ENCODE measurements around the gene SOAT2.

The SOAT2 gene

DNA sequence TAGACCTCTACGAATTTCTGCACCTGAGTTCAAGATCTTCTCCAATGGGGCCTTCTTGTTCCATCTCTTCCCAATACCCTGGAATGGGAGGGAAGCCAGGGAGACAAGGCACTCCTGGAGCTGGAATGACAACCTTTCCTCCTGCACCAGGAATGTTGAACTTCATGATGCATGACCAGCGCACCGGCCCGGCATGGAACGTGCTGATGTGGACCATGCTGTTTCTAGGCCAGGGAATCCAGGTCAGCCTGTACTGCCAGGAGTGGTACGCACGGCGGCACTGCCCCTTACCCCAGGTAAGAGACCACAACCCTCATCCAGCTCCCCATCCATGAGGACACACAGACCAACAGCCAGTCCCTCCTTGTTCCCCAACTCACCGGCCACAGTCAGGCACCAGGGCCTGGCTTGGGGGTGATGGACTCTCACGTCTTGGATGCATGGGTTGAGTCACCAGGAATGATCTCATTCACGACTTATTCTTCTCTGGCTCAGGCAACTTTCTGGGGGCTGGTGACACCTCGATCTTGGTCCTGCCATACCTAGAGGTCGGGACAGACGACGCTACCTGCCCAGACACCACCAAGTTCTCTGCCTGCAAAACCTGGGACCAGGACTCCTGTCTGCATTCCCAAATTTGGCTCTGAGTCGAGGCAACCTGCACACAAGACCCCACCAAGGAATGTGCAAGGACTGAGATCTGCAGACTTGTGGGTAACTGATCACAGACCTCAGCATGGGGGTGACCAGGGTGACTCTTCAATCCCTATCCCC, 20.5 kb downstream of the SOAT2 start:
- no peaks in the 10 kb centered on the region for H3K27me3 ChIP-seq (ENCODE audit: control insufficient read depth, insufficient read depth, low read length)
- H3K4me3 ChIP-seq (ENCODE audit: low read length): no peak overlapping the region
- H3K36me3 ChIP-seq (ENCODE audit: control insufficient read depth, insufficient read depth, low read length): no peaks in the 10 kb centered on the region
- no peaks in the 10 kb centered on the region for H3K4me1 ChIP-seq (ENCODE audit: control insufficient read depth, insufficient read depth, low read length)
- H3K9ac ChIP-seq (ENCODE audit: low read length): no peak overlapping the region
- H3K9me3 ChIP-seq (ENCODE audit: control insufficient read depth, low read length): no peaks in the 10 kb centered on the region

DNA sequence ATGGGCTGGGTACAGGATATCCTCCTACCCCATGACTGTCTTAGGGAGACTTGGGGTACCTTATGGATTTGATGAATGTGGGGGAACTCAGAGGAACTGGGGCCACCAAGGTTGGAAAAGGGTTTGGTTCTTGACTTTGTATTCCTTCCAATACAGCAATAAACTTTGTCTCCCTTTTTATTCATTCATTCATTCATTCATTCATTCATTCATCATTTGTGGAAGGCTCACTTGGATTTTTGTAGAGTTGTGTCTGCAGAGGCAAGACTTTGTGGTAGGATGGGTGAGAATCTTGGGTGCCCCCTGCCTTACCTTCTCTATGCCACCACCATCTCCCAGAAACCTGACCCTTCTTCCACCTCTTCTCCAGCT, 21.1 kb downstream of the SOAT2 start:
- H3K4me3 ChIP-seq (ENCODE audit: low read length): no peak overlapping the region
- no peaks in the 10 kb centered on the region for H3K36me3 ChIP-seq (ENCODE audit: control insufficient read depth, insufficient read depth, low read length)
- H3K9me3 ChIP-seq (ENCODE audit: control insufficient read depth, low read length): no peaks in the 10 kb centered on the region
- H3K27me3 ChIP-seq (ENCODE audit: control insufficient read depth, insufficient read depth, low read length): no peaks in the 10 kb centered on the region
- H3K4me1 ChIP-seq (ENCODE audit: control insufficient read depth, insufficient read depth, low read length): no peaks in the 10 kb centered on the region
- no peak overlapping the region for H3K9ac ChIP-seq (ENCODE audit: low read length)

DNA sequence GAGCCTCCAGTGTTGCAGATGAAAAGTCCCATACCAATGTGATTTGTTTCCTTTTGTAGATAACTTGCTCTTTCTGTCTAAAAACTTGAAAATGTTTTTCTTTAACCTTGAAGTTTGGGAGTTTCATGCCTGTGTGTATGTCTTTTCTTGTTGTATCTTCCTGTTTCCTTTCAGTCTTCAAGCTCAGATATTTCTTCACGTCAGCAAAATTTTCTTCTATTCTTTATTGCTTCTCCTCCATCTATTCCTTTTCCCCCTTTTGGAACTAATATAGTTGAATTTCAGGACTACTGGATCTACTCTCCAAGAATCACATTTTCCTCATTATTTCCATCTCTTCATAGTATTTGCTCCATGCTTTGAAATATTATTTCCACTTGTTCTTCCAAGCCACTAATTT, 23.9 kb downstream of the SOAT2 start:
- no peaks in the 10 kb centered on the region for H3K9me3 ChIP-seq (ENCODE audit: control insufficient read depth, low read length)
- no peaks in the 10 kb centered on the region for H3K27me3 ChIP-seq (ENCODE audit: control insufficient read depth, insufficient read depth, low read length)
- no peaks in the 10 kb centered on the region for H3K4me1 ChIP-seq (ENCODE audit: control insufficient read depth, insufficient read depth, low read length)
- H3K4me3 ChIP-seq (ENCODE audit: low read length): no peak overlapping the region
- H3K9ac ChIP-seq (ENCODE audit: low read length): no peak overlapping the region
- no peaks in the 10 kb centered on the region for H3K36me3 ChIP-seq (ENCODE audit: control insufficient read depth, insufficient read depth, low read length)

DNA sequence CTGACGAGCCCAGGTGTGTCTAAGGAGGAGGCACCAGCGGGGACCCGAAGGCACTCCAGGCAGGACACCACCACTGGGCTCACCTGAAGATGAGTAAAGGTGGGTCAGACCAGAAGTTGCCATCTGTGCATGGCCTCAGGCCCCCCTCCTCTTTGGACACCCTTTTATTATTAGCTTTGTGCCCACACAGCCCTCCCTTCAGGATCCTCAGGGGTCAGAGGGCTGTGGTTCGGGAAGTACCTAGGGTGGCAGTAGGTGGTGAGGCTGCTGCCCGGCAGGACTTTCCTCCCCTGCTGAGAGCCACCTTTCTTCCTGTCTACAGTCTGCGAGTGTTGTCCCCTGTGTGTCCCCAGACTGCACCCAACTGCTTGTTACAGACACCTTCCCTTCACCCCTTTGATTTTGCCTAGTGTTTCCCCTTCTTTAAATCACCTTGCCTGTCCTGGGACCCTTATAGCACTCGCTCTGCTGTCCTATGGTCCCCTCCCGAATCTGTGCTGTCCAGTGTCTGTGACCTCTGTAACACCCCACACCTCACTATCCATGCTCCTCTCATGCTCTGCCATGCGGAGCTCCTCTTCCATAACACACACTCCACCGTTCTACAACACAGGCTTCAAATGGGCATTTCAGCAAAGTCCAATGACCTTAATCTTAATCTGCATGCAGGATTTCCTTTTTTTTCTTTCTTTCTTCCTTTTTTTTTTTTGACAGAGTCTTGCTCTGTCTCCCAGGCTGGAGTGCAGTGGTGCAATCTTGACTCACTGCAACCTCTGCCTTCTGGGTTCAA, 25.7 kb downstream of the SOAT2 start:
- Histone ChIP-seq H3K27me3 (ENCODE audit: control insufficient read depth, insufficient read depth, low read length) (no peaks in the 10 kb centered on the region), H3K9me3 (ENCODE audit: control insufficient read depth, low read length) (no peaks in the 10 kb centered on the region), H3K4me3 (ENCODE audit: low read length) (no peak overlapping the region), H3K4me1 (ENCODE audit: control insufficient read depth, insufficient read depth, low read length) (no peaks in the 10 kb centered on the region), H3K36me3 (ENCODE audit: control insufficient read depth, insufficient read depth, low read length) (no peaks in the 10 kb centered on the region), H3K9ac (ENCODE audit: low read length) (no peak overlapping the region)

DNA sequence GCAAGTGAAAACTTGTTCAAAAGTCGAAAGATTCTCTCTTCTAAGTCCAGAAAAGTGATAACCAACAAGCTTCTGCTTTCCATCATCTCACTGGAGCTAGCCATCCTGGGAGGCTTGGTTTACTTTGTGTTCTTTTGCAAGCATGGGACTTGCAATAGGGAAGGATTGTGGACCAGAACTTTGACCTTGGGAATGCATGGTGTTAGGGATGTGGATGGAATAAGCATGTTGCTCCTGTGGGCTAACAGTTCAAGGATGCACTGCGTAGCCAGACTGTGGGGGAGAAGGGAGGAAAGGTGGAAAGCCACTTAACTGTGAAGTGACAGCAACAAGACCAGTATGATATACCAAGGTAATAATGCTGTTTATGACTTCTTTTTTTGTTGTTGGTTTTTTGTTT, 28.6 kb downstream of the SOAT2 start:
- no peaks in the 10 kb centered on the region for H3K4me1 ChIP-seq (ENCODE audit: control insufficient read depth, insufficient read depth, low read length)
- H3K9me3 ChIP-seq (ENCODE audit: control insufficient read depth, low read length): no peaks in the 10 kb centered on the region
- no peaks in the 10 kb centered on the region for H3K27me3 ChIP-seq (ENCODE audit: control insufficient read depth, insufficient read depth, low read length)
- H3K36me3 ChIP-seq (ENCODE audit: control insufficient read depth, insufficient read depth, low read length): no peaks in the 10 kb centered on the region
- H3K9ac ChIP-seq (ENCODE audit: low read length): no peak overlapping the region
- H3K4me3 ChIP-seq (ENCODE audit: low read length): no peak overlapping the region

DNA sequence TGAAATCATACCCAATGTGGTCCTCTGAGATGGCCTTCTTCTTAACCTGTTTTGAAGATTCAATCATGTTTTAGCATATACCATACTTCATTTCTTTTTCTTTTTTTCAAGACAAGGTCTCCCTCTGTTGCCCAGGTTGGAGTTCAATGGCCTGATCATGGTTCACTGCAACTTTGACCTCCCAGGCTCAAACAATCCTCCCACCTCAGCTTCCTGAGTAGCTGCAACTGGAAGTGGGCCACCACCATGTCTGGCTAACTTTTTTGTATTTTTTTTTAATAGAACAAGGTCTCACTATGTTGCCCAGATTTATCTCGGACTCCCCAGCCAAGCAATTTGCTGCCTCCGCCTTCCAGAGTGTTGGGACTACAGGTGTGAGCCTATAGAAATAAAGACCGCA, 30.4 kb downstream of the SOAT2 start:
- H3K9me3 ChIP-seq (ENCODE audit: control insufficient read depth, low read length): no peaks in the 10 kb centered on the region
- no peak overlapping the region for H3K4me3 ChIP-seq (ENCODE audit: low read length)
- H3K4me1 ChIP-seq (ENCODE audit: control insufficient read depth, insufficient read depth, low read length): no peaks in the 10 kb centered on the region
- H3K9ac ChIP-seq (ENCODE audit: low read length): no peak overlapping the region
- no peaks in the 10 kb centered on the region for H3K36me3 ChIP-seq (ENCODE audit: control insufficient read depth, insufficient read depth, low read length)
- no peaks in the 10 kb centered on the region for H3K27me3 ChIP-seq (ENCODE audit: control insufficient read depth, insufficient read depth, low read length)

DNA sequence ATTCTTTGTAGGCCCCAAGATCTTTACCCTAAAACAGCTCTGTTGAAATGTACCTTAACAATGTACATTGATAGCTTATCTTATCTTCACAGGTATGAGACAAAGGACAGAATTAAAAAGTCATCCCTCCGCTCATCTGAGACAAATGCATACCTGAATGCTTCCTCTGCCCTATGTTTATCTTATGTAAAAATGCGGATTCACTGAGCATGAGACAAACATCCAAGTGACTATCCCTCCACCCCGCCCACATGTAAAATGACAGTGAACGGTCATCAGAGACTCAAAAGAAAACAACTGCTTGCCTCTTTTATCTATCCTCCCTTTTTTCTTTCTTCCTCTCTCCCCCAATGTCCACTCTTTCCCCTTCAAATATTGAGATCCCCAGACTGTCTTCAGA, 40.1 kb downstream of the SOAT2 start:
- Histone ChIP-seq H3K27me3 (ENCODE audit: control insufficient read depth, insufficient read depth, low read length) (no peaks in the 10 kb centered on the region), H3K9me3 (ENCODE audit: control insufficient read depth, low read length) (no peaks in the 10 kb centered on the region), H3K9ac (ENCODE audit: low read length) (no peak overlapping the region), H3K4me1 (ENCODE audit: control insufficient read depth, insufficient read depth, low read length) (no peaks in the 10 kb centered on the region), H3K4me3 (ENCODE audit: low read length) (no peak overlapping the region), H3K36me3 (ENCODE audit: control insufficient read depth, insufficient read depth, low read length) (no peaks in the 10 kb centered on the region)

DNA sequence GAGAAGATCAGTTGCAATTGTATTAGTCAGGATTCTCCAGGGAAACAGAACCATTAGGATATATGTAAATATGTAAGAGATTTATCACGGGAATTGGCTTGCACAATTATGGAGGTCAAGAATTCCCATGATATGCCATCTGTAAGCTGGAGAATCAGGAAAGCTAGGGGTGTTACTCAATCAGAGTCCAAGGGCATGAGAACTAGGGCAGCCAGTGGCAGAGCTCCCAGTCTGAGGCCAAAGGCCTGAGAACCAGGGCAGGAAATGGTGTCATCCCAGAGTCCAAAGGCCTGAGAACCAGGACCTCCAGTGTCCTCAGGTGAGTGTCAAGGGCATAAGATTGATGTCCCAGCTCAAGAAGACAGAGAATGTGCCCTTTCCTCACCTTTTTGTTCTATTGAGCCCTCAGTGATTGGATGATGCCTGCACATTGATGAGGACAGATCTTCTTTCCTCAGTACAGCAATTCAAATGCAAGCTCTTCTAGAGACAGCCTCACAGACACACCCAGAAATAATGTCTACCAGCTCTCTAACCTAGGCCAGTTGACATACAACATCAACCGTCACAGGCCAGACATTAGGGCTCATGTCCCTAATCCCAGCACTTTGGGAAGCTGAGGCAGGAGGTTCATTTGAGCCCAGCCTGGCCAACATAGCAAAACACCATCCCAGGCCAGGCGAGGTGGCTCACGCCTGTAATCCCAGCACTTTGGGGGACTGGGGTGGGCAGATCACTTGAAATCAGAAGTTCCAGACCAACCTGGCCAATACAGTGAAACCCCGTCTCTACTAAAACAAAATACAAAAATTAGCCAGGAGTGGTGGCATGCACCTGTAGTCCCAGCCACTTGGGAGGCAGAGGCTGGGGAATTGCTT, 42.3 kb downstream of the SOAT2 start:
- H3K36me3 ChIP-seq (ENCODE audit: control insufficient read depth, insufficient read depth, low read length): no peaks in the 10 kb centered on the region
- no peaks in the 10 kb centered on the region for H3K27me3 ChIP-seq (ENCODE audit: control insufficient read depth, insufficient read depth, low read length)
- H3K4me1 ChIP-seq (ENCODE audit: control insufficient read depth, insufficient read depth, low read length): no peaks in the 10 kb centered on the region
- no peak overlapping the region for H3K9ac ChIP-seq (ENCODE audit: low read length)
- no peaks in the 10 kb centered on the region for H3K9me3 ChIP-seq (ENCODE audit: control insufficient read depth, low read length)
- no peak overlapping the region for H3K4me3 ChIP-seq (ENCODE audit: low read length)

DNA sequence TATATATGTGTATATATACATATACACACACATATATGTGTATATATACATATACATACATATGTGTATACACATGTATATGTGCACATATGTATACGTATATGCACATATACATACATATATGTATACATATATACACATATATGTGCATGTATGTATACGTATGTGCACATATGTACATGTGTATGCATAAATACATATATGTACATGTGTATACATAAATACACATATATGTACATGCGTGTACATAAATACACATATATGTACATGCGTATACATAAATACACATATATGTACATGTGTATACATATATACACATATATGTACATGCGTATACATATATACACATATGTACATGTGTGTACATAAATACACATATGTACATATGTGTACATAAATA, 43.9 kb downstream of the SOAT2 start:
- no peaks in the 10 kb centered on the region for H3K36me3 ChIP-seq (ENCODE audit: control insufficient read depth, insufficient read depth, low read length)
- H3K9me3 ChIP-seq (ENCODE audit: control insufficient read depth, low read length): no peaks in the 10 kb centered on the region
- no peaks in the 10 kb centered on the region for H3K27me3 ChIP-seq (ENCODE audit: control insufficient read depth, insufficient read depth, low read length)
- no peak overlapping the region for H3K4me3 ChIP-seq (ENCODE audit: low read length)
- no peak overlapping the region for H3K9ac ChIP-seq (ENCODE audit: low read length)
- H3K4me1 ChIP-seq (ENCODE audit: control insufficient read depth, insufficient read depth, low read length): no peaks in the 10 kb centered on the region

DNA sequence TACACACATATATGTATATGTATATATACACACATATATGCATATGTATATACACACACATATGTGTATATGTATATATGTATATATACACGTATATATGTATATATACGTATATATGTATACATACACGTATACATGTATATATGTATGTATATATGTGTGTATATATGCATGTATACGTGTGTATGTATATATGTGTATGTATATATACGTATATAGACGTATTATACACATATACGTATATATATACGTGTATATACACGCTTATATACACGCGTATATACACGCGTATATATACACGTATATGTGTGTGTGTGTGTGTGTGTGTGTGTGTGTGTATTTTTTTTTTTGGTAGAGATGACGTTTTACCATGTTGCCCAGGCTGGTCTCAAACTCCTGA, 44.4 kb downstream of the SOAT2 start:
- Histone ChIP-seq H3K9me3 (ENCODE audit: control insufficient read depth, low read length) (no peaks in the 10 kb centered on the region), H3K4me1 (ENCODE audit: control insufficient read depth, insufficient read depth, low read length) (no peaks in the 10 kb centered on the region), H3K4me3 (ENCODE audit: low read length) (no peak overlapping the region), H3K9ac (ENCODE audit: low read length) (no peak overlapping the region), H3K36me3 (ENCODE audit: control insufficient read depth, insufficient read depth, low read length) (no peaks in the 10 kb centered on the region), H3K27me3 (ENCODE audit: control insufficient read depth, insufficient read depth, low read length) (no peaks in the 10 kb centered on the region)

DNA sequence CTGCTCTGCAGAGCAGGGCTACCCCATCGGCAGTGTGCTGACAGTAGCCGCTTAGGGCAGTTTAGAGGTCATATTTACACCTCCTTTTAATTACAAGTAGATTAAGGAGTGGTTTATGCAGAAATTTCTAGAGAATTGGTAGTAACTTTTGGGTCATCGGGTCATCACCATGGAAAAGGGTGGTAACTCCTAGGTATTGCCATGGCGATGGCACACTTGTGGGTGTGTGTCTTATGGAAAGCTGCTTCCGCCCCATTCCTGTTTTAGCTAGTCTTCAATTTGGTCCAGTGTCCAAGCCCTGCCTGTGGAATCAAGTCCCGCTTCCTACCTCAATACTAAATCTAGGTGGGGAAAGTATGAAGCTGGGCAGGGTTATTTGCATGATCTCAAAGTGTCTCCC, 47.8 kb downstream of the SOAT2 start:
- Histone ChIP-seq H3K4me1 (ENCODE audit: control insufficient read depth, insufficient read depth, low read length) (no peaks in the 10 kb centered on the region), H3K27me3 (ENCODE audit: control insufficient read depth, insufficient read depth, low read length) (no peaks in the 10 kb centered on the region), H3K9me3 (ENCODE audit: control insufficient read depth, low read length) (no peaks in the 10 kb centered on the region), H3K9ac (ENCODE audit: low read length) (no peak overlapping the region), H3K36me3 (ENCODE audit: control insufficient read depth, insufficient read depth, low read length) (no peaks in the 10 kb centered on the region), H3K4me3 (ENCODE audit: low read length) (no peak overlapping the region)

DNA sequence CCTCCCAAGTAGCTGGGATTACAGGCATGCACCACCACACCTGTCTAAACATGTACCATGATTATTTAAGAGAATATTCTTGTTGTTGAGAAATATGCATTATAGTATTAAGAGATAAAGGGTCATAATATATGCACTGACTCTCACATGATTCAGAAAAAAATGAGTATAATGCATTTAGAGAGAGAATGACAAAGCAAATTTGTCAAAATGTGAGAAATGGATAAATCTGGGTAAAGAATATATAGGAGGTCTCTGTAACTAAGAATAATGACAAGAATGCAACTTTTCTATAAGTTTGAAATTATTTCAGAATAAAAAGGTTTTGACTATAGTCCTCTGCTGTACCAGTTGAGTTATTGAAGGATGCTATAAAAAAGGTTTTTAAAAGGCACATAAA, 49.1 kb downstream of the SOAT2 start:
- Histone ChIP-seq H3K9me3 (ENCODE audit: control insufficient read depth, low read length) (no peaks in the 10 kb centered on the region), H3K36me3 (ENCODE audit: control insufficient read depth, insufficient read depth, low read length) (no peaks in the 10 kb centered on the region), H3K4me1 (ENCODE audit: control insufficient read depth, insufficient read depth, low read length) (no peaks in the 10 kb centered on the region), H3K9ac (ENCODE audit: low read length) (no peak overlapping the region), H3K27me3 (ENCODE audit: control insufficient read depth, insufficient read depth, low read length) (no peaks in the 10 kb centered on the region), H3K4me3 (ENCODE audit: low read length) (no peak overlapping the region)
